Dedifferentiated amniotic fluid mesenchymal stem cell (primary cell): Measurements from ENCODE around the gene PTPRZ1.
A peak's percentile ranks its signal among the peaks of the same experiment; 100 is the strongest.

ENCODE experiments used
- DNase-seq: peaks from one replicate; pipeline ENCODE4 v3.0.0-alpha.2; 2016; ENCODE audit errors: extremely low spot score

PTPRZ1 gene

DNA sequence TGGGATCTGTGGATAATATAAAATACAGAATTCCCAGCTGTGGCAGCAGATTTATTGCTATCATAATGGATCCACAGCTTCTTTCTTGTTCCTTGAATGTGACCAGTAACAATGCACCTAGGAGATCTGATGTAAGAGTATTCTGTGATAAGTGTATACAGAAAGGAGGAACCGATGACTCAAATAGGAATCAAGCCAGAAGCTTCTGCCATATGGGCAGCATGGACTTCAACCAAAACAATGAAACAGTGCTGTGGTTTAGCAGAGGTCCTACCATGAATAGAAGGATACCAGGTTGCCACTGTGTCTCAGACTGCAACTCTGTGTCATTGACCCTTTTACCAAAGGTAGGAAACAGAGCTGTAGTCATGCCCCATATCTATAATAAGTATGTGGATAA is 81.8 kb downstream of the PTPRZ1 start:
- DNase-seq = no peak

DNA sequence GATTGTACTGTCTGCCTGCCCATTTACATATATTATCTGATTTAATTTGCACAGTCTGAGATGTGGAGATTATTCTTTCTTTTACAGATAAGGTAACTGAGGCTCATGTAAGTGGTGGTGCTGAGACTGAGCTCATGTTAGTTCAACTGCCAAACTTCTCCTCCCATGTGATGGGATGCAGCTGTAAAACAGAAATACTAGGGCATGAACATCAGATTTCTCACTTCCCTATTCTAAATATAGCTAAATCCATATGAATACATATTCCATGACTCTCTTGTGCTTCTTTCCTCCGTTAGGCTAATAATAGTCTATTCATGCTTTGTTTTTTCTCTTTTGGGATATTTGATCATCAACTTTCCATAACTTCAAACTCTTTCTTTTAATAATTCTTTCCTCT is 84.7 kb downstream of the PTPRZ1 start:
- DNase-seq = no peak

DNA sequence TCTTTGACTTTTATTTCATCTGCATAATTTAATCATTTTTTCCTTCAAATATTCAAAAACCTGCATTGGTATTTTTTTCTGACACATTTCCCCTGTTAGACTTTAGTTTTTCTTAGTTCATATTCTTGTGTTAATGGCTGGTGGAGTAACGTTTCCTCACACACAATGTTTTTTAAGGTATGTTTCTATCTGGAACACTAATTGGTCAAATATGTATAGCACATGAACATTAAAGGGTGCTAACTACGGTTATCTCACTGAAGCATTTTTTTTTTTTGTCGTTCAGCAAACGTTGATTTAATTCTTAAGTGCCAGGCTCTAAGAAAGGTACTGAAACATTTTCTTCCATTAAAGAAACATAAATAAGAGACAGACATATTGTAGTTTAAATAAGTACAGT is 87.7 kb downstream of the PTPRZ1 start:
- no peak for DNase-seq

DNA sequence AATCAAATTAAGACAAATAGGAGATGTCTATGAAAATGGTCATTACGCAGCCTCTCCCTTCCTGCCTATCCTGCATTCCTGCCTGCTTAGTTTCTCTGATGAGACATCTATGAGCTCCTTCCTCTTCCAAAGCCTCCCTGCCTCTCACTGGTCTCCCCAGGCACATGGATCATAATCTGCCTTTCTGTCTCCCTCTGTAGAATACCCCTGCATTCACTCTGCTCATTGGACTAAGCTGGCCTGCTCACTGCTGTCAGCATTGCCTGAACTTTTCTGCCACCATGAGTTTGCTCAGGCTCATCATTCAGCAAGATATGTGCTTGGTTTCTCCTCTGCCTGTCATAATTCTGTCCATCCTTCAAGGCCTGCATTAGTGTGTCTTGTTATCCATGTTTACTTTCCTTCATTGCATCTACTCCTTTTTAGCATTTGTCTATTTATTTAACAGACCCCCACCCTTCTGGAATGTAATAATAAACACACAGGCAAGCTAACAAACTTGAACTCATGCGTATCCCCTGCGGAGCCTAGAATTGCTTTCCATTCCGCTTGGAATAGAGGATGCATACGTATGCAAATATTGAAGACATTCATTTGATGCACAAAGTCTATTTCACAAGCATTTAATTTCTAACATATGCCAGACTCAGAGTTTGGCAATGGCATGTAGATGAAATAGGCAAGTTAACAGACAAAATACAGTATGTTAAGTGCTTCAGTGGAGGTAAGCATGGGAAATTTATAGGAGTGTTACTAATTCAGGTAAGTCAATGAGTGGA is 88.3 kb downstream of the PTPRZ1 start:
- peak; percentile 59 for DNase-seq

DNA sequence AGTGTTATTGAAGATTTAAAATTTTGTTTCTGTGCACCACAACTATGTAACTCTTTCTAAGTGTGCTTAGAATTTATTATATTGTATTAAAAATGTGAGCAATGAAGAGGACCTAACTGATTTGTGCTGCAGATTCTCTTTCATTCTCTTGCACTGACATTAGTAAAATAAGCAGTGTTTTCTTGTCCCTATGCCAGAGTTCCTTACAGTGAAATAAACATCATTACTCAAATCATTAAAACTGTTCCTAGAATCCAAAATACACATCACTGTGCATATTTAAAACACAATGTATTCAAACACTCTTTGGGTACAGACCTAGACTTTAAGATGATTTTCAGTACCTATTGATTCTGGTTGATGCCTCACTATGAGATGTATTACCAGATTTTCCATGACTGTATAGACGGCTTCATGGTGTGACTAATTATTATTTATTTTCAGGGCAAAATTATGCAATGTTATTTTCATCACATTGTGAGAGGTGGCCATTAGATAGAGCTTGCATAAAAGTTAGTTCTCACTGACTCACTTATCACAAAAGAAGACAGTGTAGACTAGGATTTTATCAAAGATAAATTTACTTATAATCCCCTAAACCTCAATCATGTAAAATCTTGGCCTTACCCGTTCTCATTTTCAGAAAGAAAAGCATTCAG is 93.4 kb downstream of the PTPRZ1 start:
- no peak for DNase-seq

DNA sequence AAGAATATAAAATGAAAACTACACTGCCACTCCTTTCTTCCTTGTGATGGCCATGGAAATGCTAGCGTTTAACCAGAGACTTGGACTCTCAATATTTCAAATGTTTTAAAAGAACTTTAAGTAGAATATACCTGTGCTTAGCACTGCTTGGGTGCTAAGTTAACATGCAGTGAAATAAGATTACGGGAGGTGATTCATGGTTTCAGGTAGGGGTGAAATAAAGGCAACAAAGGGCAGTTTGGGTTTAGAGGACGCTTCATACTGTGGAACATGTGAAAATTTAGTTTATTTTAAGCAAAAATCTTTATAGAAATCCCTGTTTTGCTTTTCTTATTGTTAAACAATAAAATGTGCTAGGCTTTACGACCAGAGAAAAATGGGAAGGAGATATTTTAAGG is 94.0 kb downstream of the PTPRZ1 start:
- no peak for DNase-seq

DNA sequence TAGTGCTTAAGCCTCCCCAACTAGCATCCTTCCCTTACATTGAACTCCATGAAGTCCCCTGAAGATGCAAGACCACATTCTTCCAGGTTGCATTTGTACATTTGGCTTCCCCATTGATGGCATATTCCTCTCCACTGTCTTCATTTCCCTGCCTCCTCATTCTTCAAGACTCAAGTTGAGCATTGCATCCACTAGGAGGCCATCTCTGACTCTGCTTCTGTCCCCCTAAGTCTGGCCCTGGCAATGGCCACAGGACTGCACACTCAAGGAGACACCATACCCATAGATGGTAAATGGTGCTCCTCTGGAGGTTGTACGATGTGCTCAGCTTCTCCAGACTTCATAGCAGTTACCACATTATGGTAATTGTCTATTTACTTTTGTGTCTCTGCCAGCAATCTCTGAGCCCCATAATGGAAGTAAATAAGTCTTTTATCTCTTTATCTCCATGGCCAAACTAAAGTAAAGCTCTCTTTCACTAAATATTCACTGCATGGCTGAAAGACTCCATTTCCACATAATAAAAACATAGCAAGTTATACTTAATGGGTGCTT is 112.6 kb downstream of the PTPRZ1 start:
- no peak for DNase-seq

DNA sequence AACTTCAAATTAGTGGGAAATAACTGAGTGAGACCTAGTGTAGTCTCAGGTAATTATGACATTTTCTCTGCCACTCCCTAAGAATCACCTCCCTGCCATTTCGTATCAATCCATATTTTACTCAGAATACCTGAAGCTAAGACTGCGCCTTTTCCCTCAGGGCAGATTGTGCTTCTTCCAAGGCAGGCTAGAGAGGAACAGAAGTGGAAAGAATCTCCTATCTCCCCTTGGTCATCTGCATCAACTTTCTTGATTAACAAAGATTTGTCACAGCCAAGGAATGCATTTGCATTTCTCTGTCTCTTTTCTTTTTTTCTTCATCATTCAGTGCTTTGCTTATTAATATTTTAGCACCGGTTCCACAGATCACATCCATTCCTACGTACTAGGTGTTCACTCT is 119.1 kb downstream of the PTPRZ1 start:
- DNase-seq = no peak

DNA sequence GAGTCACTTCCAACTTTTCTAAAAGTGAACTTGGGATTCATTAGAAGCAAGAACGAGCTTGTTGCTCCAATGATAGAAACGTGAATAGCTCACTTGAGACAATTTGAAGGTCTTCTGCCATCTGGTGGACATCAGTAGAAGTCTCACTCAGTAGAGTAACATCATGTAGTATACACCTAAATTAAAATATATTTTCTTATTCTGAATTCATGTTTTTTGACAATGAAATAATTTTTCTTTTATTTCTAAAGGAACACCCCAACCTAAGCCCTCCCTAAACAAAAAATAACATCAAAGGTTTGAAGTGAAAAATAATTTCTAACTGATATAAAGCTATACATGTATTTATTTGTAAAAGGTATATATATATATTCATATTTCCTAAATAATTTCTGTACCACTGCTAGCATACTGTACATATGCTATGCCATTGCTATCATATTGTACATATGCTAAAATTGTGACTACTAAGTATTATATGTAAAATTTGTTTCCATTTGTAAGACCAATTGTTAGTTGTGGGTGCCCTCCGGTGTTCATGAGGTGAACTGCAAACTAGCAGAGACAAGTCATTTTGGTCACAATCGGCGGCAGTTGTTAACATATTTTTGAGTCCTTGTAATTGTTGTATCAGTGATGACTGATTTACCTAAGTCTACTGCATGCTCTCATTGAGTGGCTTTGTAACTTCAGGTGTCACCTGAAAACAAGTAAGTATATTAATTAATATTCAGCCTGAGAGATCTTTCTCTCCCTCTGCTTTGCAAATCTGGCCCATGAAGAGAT is 121.9 kb downstream of the PTPRZ1 start:
- DNase-seq = peak; percentile 76

DNA sequence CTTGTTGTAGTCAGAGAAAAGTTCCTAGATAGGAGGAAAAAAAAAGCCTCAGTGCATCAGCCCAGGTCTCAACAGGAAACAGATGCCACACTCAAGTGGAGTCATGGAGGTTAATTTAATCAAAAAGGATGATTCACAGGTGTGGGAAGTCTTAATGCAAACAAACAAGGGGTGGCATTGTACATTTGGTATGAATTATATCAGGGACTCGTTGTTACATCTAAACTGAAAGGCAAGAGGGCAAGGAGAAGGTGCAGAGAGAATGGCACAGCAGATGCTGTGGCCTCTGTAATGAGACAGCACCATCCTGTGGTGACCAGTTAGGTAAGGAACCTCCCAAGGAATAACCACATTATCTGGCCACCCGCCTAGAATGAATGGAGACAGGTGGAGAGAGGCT is 133.7 kb downstream of the PTPRZ1 start:
- DNase-seq = no peak

DNA sequence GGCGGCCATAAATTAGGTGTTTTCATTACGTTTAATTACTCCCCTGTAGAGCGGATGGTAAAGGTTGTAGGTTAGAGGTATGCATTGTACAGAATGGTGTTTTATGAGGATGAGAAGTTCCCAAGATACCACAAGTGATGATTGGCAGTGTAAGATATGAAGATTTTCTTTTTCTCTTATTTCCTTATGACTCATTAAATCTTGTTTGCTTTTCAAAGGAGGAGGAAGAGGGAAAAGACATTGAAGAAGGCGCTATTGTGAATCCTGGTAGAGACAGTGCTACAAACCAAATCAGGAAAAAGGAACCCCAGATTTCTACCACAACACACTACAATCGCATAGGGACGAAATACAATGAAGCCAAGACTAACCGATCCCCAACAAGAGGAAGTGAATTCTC is 137.2 kb downstream of the PTPRZ1 start:
- no peak for DNase-seq

DNA sequence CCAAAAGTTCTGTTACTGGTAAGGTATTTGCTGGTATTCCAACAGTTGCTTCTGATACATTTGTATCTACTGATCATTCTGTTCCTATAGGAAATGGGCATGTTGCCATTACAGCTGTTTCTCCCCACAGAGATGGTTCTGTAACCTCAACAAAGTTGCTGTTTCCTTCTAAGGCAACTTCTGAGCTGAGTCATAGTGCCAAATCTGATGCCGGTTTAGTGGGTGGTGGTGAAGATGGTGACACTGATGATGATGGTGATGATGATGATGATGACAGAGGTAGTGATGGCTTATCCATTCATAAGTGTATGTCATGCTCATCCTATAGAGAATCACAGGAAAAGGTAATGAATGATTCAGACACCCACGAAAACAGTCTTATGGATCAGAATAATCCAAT is 140.1 kb downstream of the PTPRZ1 start:
- DNase-seq = no peak

DNA sequence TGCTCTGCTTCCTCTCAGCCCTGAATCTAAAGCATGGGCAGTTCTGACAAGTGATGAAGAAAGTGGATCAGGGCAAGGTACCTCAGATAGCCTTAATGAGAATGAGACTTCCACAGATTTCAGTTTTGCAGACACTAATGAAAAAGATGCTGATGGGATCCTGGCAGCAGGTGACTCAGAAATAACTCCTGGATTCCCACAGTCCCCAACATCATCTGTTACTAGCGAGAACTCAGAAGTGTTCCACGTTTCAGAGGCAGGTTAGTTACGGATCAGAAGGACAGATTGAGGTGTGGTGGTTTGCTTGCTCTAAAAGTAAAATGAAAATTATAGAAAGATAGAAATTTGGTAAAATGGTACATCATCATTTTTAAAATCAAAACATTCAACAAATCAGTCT is 140.7 kb downstream of the PTPRZ1 start:
- no peak for DNase-seq

DNA sequence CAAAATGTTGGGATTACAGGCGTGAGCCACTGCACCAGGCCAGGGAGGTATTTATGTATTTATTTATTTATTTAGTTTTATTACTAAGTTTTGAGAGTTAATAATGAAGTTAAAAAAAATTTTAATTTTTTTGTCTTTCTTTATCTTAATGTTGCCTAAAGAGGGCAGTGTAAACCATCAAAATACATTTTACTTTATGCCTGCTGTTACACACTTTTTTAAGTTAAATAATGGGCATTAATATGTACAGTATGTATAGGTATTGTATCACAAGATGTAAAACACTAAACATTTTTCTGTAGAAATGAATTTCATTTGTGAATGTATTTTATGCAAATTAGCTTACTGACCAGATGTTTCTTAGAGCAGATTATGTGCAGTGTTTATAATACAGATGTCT is 141.7 kb downstream of the PTPRZ1 start:
- DNase-seq = no peak

DNA sequence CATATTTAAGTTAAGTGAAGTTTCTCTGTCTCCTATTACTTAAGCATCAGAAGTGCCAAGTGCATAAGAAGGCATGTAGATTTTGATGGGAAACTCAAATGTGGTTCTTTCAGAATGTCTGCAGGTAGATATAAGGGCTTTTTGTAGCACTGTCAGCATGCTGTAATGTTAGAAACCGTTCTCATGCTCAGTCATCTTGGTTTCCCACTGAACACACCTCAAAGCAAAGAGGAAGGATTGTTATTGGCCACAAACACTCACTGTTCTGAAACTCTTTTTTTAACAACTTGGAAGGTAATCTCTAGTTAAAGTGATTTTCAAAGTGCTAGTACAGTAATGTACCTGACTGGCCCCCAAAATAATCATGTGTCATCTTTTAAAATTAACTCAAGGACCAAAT is 145.1 kb downstream of the PTPRZ1 start:
- no peak for DNase-seq

DNA sequence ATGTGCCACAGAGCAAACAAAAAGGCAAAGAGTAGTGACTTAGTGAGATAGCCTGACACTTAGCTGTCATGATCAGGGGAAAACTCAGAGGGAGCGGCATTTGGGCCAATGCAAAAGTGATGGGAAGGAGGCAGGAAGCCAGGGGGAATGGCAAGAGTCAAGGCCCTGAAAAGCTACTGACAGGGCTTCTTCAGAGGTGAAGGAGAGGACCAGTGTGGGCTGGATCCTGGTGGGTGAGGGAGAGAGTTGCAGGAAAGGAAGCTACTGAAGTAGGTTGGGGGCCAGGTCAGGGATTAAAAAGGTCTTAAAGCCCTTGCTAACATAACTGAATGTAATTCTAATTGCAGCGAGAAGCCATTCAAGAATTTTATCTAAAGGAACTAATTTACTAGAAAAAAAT is 154.1 kb downstream of the PTPRZ1 start:
- DNase-seq = no peak

DNA sequence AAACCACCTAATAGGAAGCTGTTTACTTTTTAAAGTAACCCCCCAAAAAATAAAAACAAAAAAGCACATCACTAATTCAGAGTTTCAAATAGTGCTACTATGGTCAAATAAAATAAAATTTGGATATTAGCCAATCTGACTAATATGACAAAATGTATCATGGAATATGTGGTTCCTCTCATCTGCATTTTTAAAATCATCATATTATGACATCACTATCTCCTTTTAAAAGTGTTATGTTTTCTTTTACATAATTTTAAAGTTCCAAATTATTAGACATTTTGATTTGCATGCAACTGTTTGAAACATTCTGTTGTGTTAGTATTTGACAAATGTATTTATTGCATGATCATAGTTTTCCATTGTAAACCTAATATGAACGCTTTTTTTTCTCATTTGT is 160.7 kb downstream of the PTPRZ1 start:
- DNase-seq = no peak

DNA sequence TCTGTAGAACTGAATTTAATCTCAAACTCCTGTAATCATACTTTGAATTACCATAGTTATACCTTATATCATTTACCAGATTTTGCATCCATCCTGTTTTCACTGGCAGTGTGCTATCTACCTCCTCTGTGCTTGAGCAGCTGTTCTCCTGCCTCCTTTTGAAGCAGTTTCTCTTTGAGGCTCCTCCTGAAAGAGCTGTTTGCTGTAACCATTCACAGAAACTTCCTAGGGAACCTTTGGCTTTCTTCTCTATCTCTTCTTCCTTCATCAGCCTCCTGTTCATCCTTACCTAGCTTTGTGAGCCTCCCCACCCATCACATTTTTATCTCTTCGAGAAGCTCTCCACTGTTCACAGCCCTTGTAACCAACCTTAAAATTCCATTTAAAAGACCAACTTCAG is 162.9 kb downstream of the PTPRZ1 start:
- no peak for DNase-seq

DNA sequence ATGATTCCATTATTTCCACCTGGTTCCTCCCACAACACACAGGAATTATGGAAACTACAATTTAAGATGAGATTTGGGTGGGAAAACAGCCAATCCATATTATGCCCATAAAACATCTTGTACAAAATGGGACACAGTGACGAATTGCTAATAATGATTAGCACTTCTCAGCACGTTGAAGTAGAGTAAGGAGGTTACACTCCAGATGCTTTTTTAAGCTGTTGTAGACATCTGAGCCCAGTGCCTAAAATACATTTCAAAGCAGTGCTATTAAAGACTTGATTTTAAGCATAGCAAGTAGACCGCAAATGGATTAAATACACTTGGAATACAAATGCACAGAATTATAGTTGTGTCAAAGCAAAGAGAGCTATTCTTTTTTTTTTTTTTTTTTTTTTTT is 165.2 kb downstream of the PTPRZ1 start:
- no peak for DNase-seq

DNA sequence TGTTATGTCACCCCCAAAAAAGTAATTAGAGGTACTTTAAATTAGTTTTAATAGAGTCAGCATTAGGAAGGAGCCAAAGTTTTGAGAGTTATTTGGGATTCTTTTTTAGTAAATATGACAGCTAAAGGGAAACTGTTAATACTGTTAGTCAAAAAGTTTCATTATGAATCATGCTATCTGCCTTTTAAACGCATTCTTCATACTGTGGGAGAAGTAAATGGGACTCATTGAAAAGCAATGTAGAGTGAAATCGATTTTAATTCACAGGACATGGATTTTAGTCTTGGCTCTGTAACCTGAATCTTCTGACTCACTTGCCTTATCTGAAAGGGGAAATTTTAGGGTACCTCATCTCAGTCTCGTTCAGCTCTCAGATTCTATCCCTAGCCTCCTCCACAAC is 165.9 kb downstream of the PTPRZ1 start:
- DNase-seq = no peak

DNA sequence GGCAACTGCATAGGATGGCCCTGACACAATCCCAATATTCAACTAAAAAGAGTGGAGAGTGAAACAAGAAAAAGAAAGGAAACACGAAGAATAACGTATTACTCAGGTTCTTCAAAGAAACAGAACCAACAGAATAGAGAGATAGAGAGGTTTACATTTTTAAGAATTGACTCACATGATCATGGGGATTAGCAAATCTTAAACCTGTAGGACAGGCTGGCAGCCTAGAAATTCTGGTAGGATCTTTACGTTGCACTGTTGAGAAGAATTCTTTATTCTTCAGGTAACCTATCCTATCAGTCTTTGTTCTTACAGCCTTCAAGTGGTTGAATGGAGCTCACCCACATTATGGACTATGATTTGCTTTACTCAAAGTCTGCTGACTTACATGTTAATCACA is 167.2 kb downstream of the PTPRZ1 start:
- no peak for DNase-seq

DNA sequence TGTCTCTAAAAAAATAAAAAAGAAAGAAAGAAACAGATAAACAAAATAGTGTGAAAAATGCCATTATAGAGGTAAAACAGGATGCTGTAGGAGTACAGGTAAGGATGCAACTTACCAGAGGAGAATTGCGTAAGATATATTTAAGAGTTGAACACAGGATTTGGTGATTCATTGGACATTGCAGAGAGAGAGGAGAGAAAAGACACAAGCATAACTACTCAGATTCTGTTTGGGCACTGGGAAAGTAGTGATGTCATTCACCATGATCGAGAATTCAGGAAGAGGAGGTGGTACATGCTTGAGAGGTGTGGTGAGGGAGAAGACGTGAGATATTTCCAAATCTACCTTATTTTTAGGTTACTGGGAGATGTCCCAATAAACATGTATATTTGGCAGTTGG is 173.4 kb downstream of the PTPRZ1 start:
- no peak for DNase-seq

DNA sequence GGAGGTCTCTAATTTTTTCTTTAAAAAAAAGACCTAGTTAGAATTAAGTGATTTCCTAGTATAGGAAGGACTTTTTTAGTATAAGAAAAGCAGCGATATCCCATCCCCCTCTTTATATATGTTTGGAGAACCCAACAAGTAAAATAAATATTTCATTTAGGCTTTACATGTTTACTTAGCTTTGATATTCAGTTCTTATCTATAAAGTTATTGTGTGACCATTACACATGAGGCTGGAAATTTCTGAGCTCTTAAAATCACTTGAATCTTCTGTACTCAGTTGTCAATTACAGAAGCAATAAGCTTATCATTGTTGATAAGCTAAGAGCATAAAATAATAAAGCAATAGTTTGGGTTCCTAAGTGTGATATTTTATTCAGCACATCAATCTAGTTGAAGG is 181.4 kb downstream of the PTPRZ1 start:
- DNase-seq = no peak
